ENCODE data around the gene OR1I1.
A peak's percentile ranks its signal among the peaks of the same experiment; 100 is the strongest.

The OR1I1 gene

GRCh38 chr19:15099017-15099582, 17.1 kb downstream of the OR1I1 start:
- no peak for DNase-seq

- DNase-seq: peak; percentile 54
Measured at GRCh38 chr19:15101479-15102082, 19.6 kb downstream of the OR1I1 start.

DNA sequence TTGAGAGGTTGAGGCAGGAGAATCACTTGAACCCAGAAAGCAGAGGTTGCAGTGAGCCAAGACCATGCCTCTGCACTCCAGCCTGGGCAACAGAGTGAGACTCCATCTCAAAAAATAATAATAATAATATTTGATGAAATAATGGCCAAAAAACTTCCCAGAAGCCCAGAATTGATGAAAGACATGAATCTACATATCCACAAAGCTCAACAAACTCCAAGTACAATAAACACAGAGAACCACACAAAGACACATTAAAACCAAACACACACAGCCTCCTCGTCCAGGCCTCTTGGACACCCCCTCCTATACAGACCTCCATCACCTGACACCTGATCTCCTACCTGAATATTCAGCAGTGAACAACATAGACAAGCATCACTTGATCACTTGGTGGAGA, 22.0 kb downstream of the OR1I1 start:
- DNase-seq: no peak

DNA sequence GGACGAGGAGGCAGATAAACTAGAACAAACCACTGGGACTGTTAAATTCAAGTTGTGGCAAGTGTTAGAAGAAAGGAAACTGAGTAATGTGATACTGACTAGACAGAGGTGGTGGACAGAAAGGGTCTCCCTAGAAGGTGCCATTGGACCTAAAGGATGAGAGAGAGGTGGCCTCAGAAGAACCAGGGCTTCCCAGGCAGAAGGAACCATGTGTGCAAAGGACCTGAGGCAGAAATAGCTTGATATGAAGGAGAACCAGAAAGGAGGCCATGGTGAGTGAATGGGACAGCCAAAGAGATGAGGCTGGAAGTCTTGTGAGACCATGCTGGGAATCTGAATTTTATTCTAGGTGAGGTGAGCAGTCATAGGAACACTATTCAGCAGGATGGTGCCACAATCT, 22.4 kb downstream of the OR1I1 start:
- no peak for DNase-seq

- no peak for DNase-seq
Measured at GRCh38 chr19:15105044-15105443, 23.0 kb downstream of the OR1I1 start.

DNA sequence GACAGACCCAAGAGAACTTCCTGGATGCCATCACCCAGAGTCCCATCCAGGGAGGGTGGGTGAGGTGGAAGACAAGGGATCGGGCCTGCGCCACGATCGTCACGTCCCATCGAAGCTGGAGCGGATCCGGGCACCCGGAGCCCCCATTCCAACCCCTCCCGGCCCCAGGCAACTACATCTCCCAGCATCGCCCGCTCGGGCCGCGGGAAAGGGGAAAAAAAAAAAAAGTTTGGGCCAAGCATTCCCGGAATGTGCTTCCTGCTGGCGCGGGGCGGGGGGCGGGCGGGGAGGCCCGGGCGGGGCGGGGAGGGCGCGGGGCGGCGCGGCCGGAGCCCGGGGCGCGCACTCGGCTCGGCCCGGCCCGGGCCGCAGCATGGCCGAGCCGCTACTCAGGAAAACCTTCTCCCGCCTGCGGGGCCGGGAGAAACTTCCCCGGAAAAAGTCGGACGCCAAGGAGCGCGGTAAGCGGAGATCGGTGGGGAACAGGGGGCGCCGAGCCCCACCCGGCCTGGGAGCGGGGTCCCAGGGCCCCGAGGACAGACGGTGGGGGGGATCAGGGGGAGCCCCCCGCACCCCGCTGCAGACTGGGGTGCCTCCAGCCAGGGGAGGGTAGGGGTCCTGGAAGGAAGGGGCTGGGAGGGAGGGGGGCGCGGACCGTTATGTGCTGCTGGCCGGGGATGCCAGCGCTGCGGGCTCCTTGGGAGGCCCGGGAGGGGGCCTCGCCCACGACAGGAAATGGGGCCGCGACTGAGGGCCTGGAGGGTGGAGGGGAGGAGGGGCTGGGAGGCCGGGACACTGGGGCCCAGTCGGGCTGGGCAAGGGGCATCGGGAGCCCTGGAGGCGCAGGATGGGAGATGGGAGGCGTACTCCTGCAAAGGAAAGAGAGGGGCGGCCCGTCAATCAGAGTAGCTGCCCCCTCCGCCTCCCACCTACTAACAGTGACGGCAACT, 25.3 kb downstream of the OR1I1 start, which contains the start of gene SYDE1:
SYDE1 (plus strand) TSS at position 341 of the 950 bp plus-strand sequence; CDS start at position 374, 33 bp downstream.
- no peak for DNase-seq

GRCh38 chr19:15108145-15108844, 26.3 kb downstream of the OR1I1 start:
- no peak for DNase-seq

- no peak for DNase-seq
Measured at GRCh38 chr19:15108845-15109767, 27.1 kb downstream of the OR1I1 start.

DNA sequence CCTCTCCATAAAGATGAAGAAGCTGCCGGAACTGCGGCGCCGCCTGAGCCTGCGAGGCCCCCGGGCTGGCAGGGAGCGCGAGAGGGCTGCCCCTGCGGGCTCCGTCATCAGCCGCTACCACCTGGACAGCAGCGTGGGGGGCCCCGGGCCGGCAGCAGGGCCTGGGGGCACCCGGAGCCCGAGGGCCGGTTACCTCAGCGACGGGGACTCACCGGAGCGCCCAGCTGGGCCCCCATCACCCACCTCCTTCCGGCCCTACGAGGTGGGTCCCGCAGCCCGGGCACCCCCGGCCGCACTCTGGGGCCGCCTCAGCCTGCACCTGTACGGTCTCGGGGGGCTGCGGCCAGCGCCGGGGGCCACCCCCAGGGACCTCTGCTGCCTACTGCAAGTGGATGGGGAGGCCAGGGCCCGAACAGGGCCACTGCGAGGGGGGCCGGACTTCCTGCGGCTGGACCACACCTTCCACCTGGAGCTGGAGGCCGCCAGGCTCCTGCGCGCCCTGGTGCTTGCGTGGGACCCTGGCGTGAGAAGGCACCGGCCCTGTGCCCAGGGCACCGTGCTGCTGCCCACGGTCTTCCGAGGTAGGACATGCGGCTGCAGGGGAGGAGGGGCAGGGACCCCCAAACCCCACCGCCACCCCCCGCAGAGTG, 27.9 kb downstream of the OR1I1 start:
- no peak for DNase-seq

GRCh38 chr19:15110418-15110815, 28.4 kb downstream of the OR1I1 start:
- DNase-seq: no peak

DNA sequence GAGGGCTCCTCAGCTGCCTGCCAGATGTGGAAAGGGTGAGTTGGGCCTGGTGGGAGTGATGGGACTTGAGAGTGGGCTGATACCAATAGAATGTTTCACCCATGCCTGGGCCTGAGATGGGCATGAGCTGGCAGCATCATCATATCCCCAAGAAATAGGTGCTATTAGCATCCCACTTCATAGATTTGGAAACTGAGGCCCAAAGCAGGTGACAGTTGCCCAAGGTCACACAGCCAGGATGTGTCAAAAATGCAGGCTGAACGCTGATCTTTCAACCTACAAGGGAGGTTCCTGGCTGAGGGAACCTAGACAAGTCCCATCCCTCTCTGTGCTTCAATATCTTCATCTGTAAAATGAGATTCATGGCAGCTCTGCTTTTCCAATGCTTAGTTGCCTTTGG, 29.7 kb downstream of the OR1I1 start:
- no peak for DNase-seq

DNA sequence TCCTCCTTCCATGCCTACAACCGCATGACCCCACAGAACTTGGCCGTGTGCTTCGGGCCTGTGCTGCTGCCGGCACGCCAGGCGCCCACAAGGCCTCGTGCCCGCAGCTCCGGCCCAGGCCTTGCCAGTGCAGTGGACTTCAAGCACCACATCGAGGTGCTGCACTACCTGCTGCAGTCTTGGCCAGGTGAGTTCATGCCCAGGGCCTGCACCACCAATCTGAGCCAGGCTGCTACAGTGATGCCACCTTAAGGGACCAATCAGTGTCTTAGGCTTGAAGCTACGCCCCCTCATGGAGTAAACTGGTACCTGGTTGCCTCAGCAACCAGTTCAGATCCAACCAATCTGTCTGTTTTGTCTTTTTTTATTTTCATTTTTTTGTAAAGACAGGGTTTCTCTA, 30.4 kb downstream of the OR1I1 start:
- no peak for DNase-seq

GRCh38 chr19:15113245-15114152, 31.5 kb downstream of the OR1I1 start:
- no peak for DNase-seq

DNA sequence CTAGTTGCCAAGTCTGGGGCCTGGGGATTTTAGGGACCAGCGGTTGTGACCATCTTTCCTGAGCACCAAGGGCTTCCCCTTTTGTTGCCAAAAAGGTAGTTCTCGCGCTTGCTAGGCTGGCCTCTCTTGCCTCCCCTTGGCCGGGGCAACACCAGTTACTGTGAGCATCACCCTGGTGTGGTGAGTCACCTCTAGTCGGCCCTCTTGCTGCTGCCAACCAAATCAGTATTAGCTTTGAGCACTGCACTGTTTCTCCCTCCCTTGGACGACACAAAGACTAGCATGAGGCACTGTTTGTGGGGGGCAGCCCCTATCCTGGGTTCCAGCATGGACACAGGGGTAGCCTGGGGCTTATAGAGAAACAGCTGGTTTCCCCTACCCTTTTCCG, 32.1 kb downstream of the OR1I1 start:
- no peak for DNase-seq

DNA sequence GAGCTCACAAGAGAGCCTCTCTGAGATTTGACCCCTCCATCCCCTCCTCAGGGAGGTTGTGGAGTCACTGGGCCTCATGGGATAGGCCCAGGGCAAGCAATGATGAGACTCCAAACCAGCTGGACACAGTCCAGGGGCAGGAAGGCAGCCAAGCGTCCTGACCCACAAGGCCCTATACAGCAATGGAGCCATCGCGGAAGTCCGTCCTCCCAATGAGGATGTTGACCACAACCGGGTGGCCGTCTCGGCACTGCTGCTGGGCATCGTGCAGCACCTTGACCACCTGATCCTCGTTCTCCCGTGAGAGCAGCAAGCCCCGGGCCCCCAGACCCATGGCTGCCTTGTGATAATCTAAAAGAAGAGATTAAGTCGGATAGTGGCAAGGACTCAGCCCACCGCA, 33.1 kb downstream of the OR1I1 start:
- no peak for DNase-seq

DNA sequence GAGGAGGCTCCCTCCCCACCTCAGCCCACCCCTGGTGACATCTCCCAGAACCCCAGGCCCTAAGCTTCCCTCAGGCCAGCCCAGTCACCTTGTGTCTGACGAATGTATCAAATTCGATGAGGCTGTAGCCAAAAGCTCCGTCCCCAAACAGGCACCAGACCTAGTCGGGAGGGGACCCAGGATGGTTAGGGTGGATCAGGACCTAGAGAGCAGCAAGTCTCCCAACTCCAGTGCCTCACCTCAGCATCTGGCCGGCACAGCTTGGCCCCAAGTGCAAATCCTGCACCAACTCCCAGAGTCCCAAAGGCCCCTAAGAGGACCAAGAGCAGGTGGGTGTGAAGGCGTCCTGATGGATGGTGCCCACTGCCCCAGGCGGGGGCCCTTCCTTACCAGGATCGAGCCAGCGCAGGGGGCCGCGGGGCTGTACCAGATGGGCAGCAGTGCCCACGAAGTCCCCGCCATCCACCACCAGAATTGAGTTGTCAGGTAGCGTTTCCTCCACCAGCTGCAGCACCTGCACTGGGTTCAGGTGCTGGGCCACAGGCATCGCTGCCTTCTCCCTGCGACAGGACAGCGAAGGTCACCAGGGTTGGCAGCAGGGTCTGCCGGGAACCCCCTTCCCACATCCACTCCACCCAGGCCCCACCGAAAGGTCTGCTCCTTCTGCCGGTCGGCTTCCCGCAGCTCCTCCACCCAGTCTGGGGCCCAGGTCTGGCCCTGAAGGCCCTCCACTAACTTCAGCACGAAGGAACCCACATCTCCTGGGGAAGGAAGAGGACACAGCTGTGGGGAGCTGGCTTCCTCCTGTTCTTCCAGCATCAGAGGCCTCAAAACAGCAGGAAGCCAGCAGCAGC, 34.0 kb downstream of the OR1I1 start:
- no peak for DNase-seq

- DNase-seq: no peak
Measured at GRCh38 chr19:15116856-15117255, 34.8 kb downstream of the OR1I1 start.

- no peak for DNase-seq
Measured at GRCh38 chr19:15118248-15118647, 36.2 kb downstream of the OR1I1 start.

DNA sequence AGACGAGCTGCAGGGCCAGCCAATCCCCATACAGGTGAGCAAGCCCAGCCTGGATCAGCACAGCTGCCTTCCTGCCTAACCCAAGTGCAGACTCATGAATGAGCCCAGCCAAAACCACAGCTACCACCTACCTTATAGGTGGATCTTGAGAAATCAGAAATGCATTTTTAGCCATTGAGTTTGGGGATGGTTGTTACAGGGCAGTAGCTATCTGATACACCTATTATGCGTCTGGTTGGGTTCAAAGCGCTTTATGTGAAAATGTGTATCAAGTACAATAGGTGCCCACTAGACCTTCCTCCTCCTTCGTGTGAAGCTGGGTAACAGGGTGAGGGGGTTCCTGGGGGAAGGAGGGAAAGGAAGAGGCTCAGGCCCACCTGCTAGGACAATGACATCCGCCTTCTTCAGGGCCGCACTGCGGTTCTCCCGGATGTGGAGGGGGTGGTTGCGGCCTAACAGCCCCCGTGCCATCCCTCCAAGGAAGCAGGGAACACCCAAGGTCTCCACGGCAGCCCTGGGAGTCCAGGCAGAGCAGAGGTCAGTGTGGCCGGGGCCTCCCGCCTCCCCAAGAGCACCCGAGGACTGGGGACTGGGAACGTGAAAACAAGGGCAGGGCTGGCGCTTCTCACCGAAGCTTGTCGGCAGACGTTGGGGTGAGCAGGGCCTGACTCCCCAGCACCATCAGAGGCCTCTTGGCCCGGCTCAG, 36.9 kb downstream of the OR1I1 start:
- no peak for DNase-seq

Data from MV-4-11 (cell line).